K562 (cell line): Measurements from ENCODE around the gene ZNF516. TPM values are rescaled to one million over a fixed set of nuclear protein-coding genes. Genes with fewer than 3 reads are reported as not detected.

Experiments used
- ATAC-seq: fragments of 200-7000 bp; cut with Tn5 transposase; 3 replicates; pipeline ENCODE4 v1.9.1; 2020; ENCODE audit warnings: moderate library complexity
- BruUV-seq: library from RNA; stranded (reverse); fragments of 400-500 nt; replicated peaks from 2 replicates; lab custom pipeline; 2021; lab: Mats Ljungman, UMichigan
- CTCF ChIA-PET: fragments of 300-600 bp; formaldehyde crosslinking; extraction: SDS; loops from one replicate; lab custom pipeline; 2021; ENCODE audit warnings: low intra/inter-chr PET ratio; lab: Yijun Ruan, JAX
- POLR2A ChIA-PET: fragments of 300-600, 350-650 bp; sonication (Branson Sonifier 250); formaldehyde crosslinking; extraction: SDS; loops from one replicate; lab custom pipeline; 2021; ENCODE audit warnings: antibody characterized with exemption, inconsistent platforms; lab: Yijun Ruan, JAX
- DNase-seq, 4 experiments: peaks; one replicate each; pipeline versions ENCODE4 v3.0.0 to v3.0.0-alpha.2; 2011 to 2018; ENCODE audit warnings: low spot score in 3 of 4, mixed read lengths in 3 of 4; ENCODE audit errors: extremely low read depth in 1 of 4
- FAIRE-seq: peaks from 2 replicates; lab custom pipeline; 2011; peaks lifted over from hg19 to GRCh38; lab: Jason Lieb, UNC
- H2AFZ ChIP-seq: 2 replicates; pipeline ENCODE4 v1.6.0; 2011; ENCODE audit warnings: low read depth, low read length, control low read depth, inconsistent platforms
- H3K27ac ChIP-seq: fragments of 200-600 bp; 3 replicates; pipeline ENCODE4 v1.8.0; 2011; ENCODE audit warnings: low read depth, mild to moderate bottlenecking, control low read depth, inconsistent platforms, low read length, moderate library complexity, mixed read lengths; ENCODE audit errors: extremely low read depth
- H3K27me3 ChIP-seq, 2 experiments: fragments of 300-600 bp in 1 of 2; 2 replicates in 1 of 2; 3 replicates in 1 of 2; pipeline versions ENCODE4 v1.6.0 to v1.8.0; 2011; ENCODE audit warnings: inconsistent platforms in 2 of 2, low read length in 2 of 2, mild to moderate bottlenecking in 1 of 2, mixed read lengths in 1 of 2, moderate library complexity in 1 of 2; ENCODE audit not compliant: control insufficient read depth in 2 of 2, insufficient read depth in 2 of 2
- H3K36me3 ChIP-seq: fragments of 300-600 bp; 3 replicates; pipeline ENCODE4 v1.8.0; 2011; ENCODE audit warnings: mild to moderate bottlenecking, low read length, inconsistent platforms; ENCODE audit not compliant: control insufficient read depth, insufficient read depth
- H3K4me1 ChIP-seq, 2 experiments: fragments of 200-600 bp in 1 of 2; replicated peaks in 1 of 2; 2 replicates in 1 of 2; 3 replicates in 1 of 2; pipeline versions ENCODE4 v1.5.1 to v1.8.0; 2011; ENCODE audit warnings: inconsistent platforms in 2 of 2, low read length in 2 of 2, mild to moderate bottlenecking in 1 of 2, mixed read lengths in 1 of 2, moderate library complexity in 1 of 2; ENCODE audit not compliant: control insufficient read depth in 2 of 2, insufficient read depth in 2 of 2
- H3K4me2 ChIP-seq: 2 replicates; pipeline ENCODE4 v1.6.1; 2011; ENCODE audit warnings: low read length, control low read depth, inconsistent platforms, mixed read lengths; ENCODE audit not compliant: insufficient read depth
- H3K4me3 ChIP-seq: fragments of 200-600 bp; sonication (generic), shearing (Covaris generic); 2 replicates; pipeline ENCODE4 v1.5.1; 2016; ENCODE audit warnings: control low read depth, inconsistent platforms
- H3K79me2 ChIP-seq: fragments of 200-600 bp; 3 replicates; pipeline ENCODE4 v1.8.0; 2011; ENCODE audit warnings: low read length, inconsistent platforms; ENCODE audit not compliant: control insufficient read depth, insufficient read depth
- H3K9ac ChIP-seq, 2 experiments: 2 replicates each; pipeline versions ENCODE4 v1.6.0 to v1.6.1; 2011; ENCODE audit warnings: low read depth in 2 of 2, low read length in 2 of 2, control low read depth in 1 of 2, inconsistent platforms in 1 of 2, mild to moderate bottlenecking in 1 of 2, mixed read lengths in 1 of 2; ENCODE audit not compliant: insufficient read depth in 1 of 2
- H3K9me1 ChIP-seq: one replicate; pipeline ENCODE4 v1.6.0; 2011; ENCODE audit warnings: inconsistent platforms, mild to moderate bottlenecking, low read length, moderate library complexity; ENCODE audit not compliant: control insufficient read depth, insufficient read depth
- H3K9me3 ChIP-seq: replicated peaks from 2 replicates; pipeline ENCODE4 v1.5.1; 2011; ENCODE audit warnings: low read depth, low read length, inconsistent platforms; ENCODE audit not compliant: control insufficient read depth, insufficient read depth
- H4K20me1 ChIP-seq: replicated peaks from 2 replicates; pipeline ENCODE4 v1.6.1; 2011; ENCODE audit warnings: low read length, inconsistent platforms, mixed read lengths; ENCODE audit not compliant: control insufficient read depth, insufficient read depth
- CHD2 ChIP-seq: IDR thresholded peaks from 2 replicates; pipeline ENCODE4 v1.6.1; 2011; ENCODE audit warnings: low read depth, low read length
- CTBP1 ChIP-seq: fragments of 450-650 bp; IDR thresholded peaks from 2 replicates; pipeline ENCODE4 v1.6.1; 2016; ENCODE audit warnings: borderline replicate concordance
- ESRRA ChIP-seq: fragments of 450-650 bp; IDR thresholded peaks from 2 replicates; pipeline ENCODE4 v1.6.1; 2014; ENCODE audit warnings: low read depth, mild to moderate bottlenecking, moderate library complexity, borderline replicate concordance
- FOXK2 ChIP-seq, 2 experiments: fragments of 450-650 bp; IDR thresholded peaks in 1 of 2; conservative IDR thresholded peaks in 1 of 2; 2 replicates each; pipeline ENCODE4 v1.6.1; 2016; ENCODE audit warnings: low read depth in 2 of 2, mild to moderate bottlenecking in 1 of 2
- GTF2F1 ChIP-seq: IDR thresholded peaks from 2 replicates; pipeline ENCODE4 v1.6.1; 2011; ENCODE audit warnings: low read depth, low read length, improper control_type of control experiment
- JUN ChIP-seq, 2 experiments: sonication (generic) in 1 of 2; formaldehyde crosslinking in 1 of 2; IDR thresholded peaks; 2 replicates each; pipeline versions ENCODE4 v1.6.1 to v1.8.0; 2012 to 2022; ENCODE audit warnings: borderline replicate concordance in 2 of 2, mild to moderate bottlenecking in 2 of 2, improper control_type of control experiment in 1 of 2, low read depth in 1 of 2, low read length in 1 of 2, missing genetic modification reagents in 1 of 2
- MAFK ChIP-seq: IDR thresholded peaks from 2 replicates; pipeline ENCODE4 v1.6.1; 2011; ENCODE audit warnings: low read length, improper control_type of control experiment
- MECOM ChIP-seq: fragments of 250-450 bp; sonication (Bioruptor Pico); IDR thresholded peaks from 2 replicates; pipeline ENCODE4 v1.8.0; 2022; ENCODE audit warnings: inconsistent platforms
- NCOR1 ChIP-seq: fragments of 450-650 bp; IDR thresholded peaks from 2 replicates; pipeline ENCODE4 v1.6.1; 2016; ENCODE audit warnings: mild to moderate bottlenecking, moderate library complexity
- NRF1 ChIP-seq, 2 experiments: fragments of 450-650 bp; IDR thresholded peaks in 1 of 2; conservative IDR thresholded peaks in 1 of 2; 2 replicates each; pipeline ENCODE4 v1.6.1; 2014; ENCODE audit warnings: mild to moderate bottlenecking in 2 of 2
- SMAD2 ChIP-seq: fragments of 150-350 bp; IDR thresholded peaks from 2 replicates; pipeline ENCODE4 v1.6.1; 2014; ENCODE audit warnings: low read depth, mild to moderate bottlenecking, low read length
- TCF3 ChIP-seq: sonication (generic); formaldehyde crosslinking; IDR thresholded peaks from 2 replicates; pipeline ENCODE4 v1.4.0; 2020; ENCODE audit warnings: mild to moderate bottlenecking, missing genetic modification reagents
- TFAM ChIP-seq: fragments of 250-450 bp; sonication (Bioruptor Pico); conservative IDR thresholded peaks from 2 replicates; pipeline ENCODE4 v1.5.0; 2021; ENCODE audit warnings: mild to moderate bottlenecking, moderate library complexity
- WGBS: fragments of 100-300 bp; shearing (Covaris generic); methylation state at CpG from one replicate; pipeline ENCODE4 v1.1.6; 2016; ENCODE audit warnings: low coverage, mixed read lengths; ENCODE audit not compliant: insufficient coverage; ENCODE audit errors: missing lambda C conversion rate; 5-methylcytosine and 5-hydroxymethylcytosine counted together
- in situ Hi-C: fragments of 300-500 bp; cut with MboI; formaldehyde crosslinking; loops from 4 replicates; pipeline ENCODE4 v1.15.0; 2018; ENCODE audit warnings: inconsistent platforms, mixed read lengths
- intact Hi-C: fragments of 100-400 bp; cut with micrococcal nuclease; formaldehyde crosslinking; loops from 2 replicates; pipeline ENCODE4 v1.14.2; 2022
- polyA plus RNA-seq, 8 experiments: library from polyadenylated mRNA; depleted of rRNA in 4 of 8; stranded (reverse) in 5 of 8; unstranded in 3 of 8; fragments of >200 nt; fragmentation: Nextera tagmentation in 2 of 8; fragmentation: Illumina TruSeq in 1 of 8; extraction: Ambion mirVana in 2 of 8; extraction: Trizol in 1 of 8; gene quantifications; 2 replicates each; pipeline versions ENCODE4 v1.2.1 to v1.2.3, GENCODE V29; 2011 to 2014; ENCODE audit warnings: inconsistent platforms in 1 of 8, missing spikeins in 1 of 8
- total RNA-seq, 7 experiments: library from RNA; depleted of rRNA in 6 of 7; stranded (reverse); fragments of >200 nt in 6 of 7; fragmentation: Illumina TruSeq in 2 of 7; extraction: Trizol in 2 of 7; gene quantifications; 2 replicates each; pipeline versions ENCODE4 v1.2.1 to v1.2.3, GENCODE V29; 2011 to 2021; ENCODE audit warnings: low replicate concordance in 1 of 7
- TF ChIP-seq, protein P1 (sequence below): fragments of 200-400 bp; formaldehyde crosslinking; IDR thresholded peaks from 2 replicates; pipeline ENCODE4 v1.6.1; 2017; ENCODE audit warnings: mild to moderate bottlenecking, low read depth, low read length, moderate library complexity
- TF ChIP-seq, protein P2 (sequence below): fragments of 200-800 bp; sonication (Bioruptor generic); IDR thresholded peaks from 2 replicates; pipeline ENCODE4 v1.6.1; 2017; ENCODE audit warnings: missing genetic modification characterization, missing compliant biosample characterization
- TF ChIP-seq, protein P3 (sequence below), 3 experiments: IDR thresholded peaks in 2 of 3; conservative IDR thresholded peaks in 1 of 3; 2 replicates each; pipeline ENCODE4 v1.5.1; 2011 to 2012; ENCODE audit warnings: low read length in 3 of 3, mild to moderate bottlenecking in 3 of 3, control low read depth in 2 of 3, improper control_type of control experiment in 1 of 3, inconsistent platforms in 1 of 3, low read depth in 1 of 3, mixed read lengths in 1 of 3, moderate library complexity in 1 of 3; ENCODE audit not compliant: insufficient read depth in 2 of 3

ZNF516 gene
- total and polyA plus RNA-seq, 9 of the 15 experiments (the other 6 are each of a cell fraction or from before 2014, with no cell fraction given), result 0.04 to 0.20 (median 0.08) TPM; not detected in 3

DNA sequence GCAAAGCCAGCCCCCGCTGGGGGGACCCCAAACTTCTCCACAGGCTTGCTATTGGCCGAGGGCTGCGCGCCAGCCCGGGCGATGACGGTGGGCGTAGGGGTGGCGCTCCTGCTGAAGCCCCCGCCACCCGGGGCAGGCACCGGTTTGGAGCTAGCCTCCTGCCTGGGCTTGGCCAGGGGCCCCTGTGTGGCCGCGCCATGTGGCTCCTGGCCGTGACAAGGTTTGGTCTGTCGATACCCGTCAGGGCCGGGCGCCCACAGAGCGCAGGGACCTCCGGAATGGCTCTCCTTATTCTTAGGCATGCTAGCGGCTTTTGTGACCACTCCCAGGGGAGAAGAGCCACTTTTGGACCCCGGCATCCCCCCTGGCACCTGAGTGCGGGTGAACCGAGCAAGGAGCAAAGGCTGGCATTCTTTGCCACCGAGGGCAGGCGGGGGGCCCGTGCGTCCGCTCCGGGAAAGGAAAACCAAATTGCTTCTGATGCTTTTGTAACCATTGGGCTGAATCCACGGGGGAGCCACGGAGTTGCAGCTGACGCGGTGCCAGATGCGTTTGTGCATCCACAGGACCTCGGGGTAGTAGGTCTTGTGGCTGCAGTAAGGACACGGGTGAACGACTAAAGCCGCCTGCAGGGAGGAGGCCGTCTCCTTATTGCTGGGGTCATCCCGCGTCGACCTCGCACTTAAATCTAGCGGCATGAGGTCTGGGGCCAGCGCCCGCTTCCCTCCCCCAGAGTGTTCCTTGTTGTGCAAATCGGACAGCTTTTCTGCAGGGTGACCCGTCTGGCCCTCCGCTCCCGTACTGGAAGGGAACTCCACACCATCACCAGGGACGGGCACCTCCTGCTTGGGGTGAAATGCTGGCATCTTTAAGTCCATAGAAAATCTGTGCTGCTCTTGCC lies 115.6 kb downstream of the ZNF516 start:
- BruUV-seq, result no TSS peak
- intact Hi-C loops (no loop called here), in situ Hi-C loops (no loop called here)
- Histone ChIP-seq H3K4me2 (no peak overlapping the region), H3K27me3 (peaks cover 0 to 9% of the 10 kb centered on the region in 2 experiments; a peak in 2 of 5 replicates), H3K9me3 (no peaks in the 10 kb centered on the region), H3K9me1 (no peaks in the 10 kb centered on the region), H2AFZ (no peak overlapping the region), H3K79me2 (no peaks in the 10 kb centered on the region), H3K36me3 (no peaks in the 10 kb centered on the region), H3K9ac (no peak overlapping the region), H3K4me1 (no peaks in the 10 kb centered on the region; a peak in 1 of 5 replicates), H3K4me3 (no peak overlapping the region), H3K27ac (no peak overlapping the region), H4K20me1 (no peaks in the 10 kb centered on the region)
- ATAC-seq (no peak), DNase-seq (no peak), FAIRE-seq (no peak)
- WGBS, result 28% methylated on average over 15 of the region's 53 CpGs
- POLR2A ChIA-PET, result interaction anchor here (0.7 kb wide), 2 partner anchors 214 to 1343 kb away, joined by 3 read pairs; no protein-coding TSS in a partner anchor
- CTCF ChIA-PET, result no interaction called here
- no peak for TF ChIP-seq FOXK2 (conservative IDR thresholded peaks at IDR 0.05 in 1 of 2, IDR thresholded peaks at IDR 0.05 in 1 of 2; ENCODE audit: low read depth in 2 of 2)
- no peak for TF ChIP-seq NRF1 (conservative IDR thresholded peaks at IDR 0.05 in 1 of 2, IDR thresholded peaks at IDR 0.05 in 1 of 2)
- TF ChIP-seq JUN (IDR thresholded peaks at IDR 0.05; ENCODE audit: borderline replicate concordance, low read depth, low read length), result no peak
- TF ChIP-seq JUN (CRISPR knock-in tag; IDR thresholded peaks at IDR 0.05; ENCODE audit: borderline replicate concordance), result no peak
- no peak for TF ChIP-seq NCOR1
- no peak for TF ChIP-seq MAFK
- TF ChIP-seq CHD2, result no peak
- TF ChIP-seq, protein P1, sequence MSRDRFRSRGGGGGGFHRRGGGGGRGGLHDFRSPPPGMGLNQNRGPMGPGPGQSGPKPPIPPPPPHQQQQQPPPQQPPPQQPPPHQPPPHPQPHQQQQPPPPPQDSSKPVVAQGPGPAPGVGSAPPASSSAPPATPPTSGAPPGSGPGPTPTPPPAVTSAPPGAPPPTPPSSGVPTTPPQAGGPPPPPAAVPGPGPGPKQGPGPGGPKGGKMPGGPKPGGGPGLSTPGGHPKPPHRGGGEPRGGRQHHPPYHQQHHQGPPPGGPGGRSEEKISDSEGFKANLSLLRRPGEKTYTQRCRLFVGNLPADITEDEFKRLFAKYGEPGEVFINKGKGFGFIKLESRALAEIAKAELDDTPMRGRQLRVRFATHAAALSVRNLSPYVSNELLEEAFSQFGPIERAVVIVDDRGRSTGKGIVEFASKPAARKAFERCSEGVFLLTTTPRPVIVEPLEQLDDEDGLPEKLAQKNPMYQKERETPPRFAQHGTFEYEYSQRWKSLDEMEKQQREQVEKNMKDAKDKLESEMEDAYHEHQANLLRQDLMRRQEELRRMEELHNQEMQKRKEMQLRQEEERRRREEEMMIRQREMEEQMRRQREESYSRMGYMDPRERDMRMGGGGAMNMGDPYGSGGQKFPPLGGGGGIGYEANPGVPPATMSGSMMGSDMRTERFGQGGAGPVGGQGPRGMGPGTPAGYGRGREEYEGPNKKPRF, result no peak
- TF ChIP-seq, protein P2, sequence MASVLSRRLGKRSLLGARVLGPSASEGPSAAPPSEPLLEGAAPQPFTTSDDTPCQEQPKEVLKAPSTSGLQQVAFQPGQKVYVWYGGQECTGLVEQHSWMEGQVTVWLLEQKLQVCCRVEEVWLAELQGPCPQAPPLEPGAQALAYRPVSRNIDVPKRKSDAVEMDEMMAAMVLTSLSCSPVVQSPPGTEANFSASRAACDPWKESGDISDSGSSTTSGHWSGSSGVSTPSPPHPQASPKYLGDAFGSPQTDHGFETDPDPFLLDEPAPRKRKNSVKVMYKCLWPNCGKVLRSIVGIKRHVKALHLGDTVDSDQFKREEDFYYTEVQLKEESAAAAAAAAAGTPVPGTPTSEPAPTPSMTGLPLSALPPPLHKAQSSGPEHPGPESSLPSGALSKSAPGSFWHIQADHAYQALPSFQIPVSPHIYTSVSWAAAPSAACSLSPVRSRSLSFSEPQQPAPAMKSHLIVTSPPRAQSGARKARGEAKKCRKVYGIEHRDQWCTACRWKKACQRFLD (CRISPR knock-in tag), result no peak
- no peak for TF ChIP-seq CTBP1
- no peak for TF ChIP-seq TFAM (CRISPR knock-in tag)
- TF ChIP-seq, protein P3, sequence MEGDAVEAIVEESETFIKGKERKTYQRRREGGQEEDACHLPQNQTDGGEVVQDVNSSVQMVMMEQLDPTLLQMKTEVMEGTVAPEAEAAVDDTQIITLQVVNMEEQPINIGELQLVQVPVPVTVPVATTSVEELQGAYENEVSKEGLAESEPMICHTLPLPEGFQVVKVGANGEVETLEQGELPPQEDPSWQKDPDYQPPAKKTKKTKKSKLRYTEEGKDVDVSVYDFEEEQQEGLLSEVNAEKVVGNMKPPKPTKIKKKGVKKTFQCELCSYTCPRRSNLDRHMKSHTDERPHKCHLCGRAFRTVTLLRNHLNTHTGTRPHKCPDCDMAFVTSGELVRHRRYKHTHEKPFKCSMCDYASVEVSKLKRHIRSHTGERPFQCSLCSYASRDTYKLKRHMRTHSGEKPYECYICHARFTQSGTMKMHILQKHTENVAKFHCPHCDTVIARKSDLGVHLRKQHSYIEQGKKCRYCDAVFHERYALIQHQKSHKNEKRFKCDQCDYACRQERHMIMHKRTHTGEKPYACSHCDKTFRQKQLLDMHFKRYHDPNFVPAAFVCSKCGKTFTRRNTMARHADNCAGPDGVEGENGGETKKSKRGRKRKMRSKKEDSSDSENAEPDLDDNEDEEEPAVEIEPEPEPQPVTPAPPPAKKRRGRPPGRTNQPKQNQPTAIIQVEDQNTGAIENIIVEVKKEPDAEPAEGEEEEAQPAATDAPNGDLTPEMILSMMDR (IDR thresholded peaks at IDR 0.05 in 2 of 3, conservative IDR thresholded peaks at IDR 0.05 in 1 of 3; ENCODE audit: insufficient read depth in 2 of 3, low read depth in 1 of 3, low read length in 3 of 3), result no peak
- TF ChIP-seq MECOM, result no peak
- no peak for TF ChIP-seq TCF3 (CRISPR knock-in tag)
- TF ChIP-seq ESRRA, result no peak
- no peak for TF ChIP-seq GTF2F1
- TF ChIP-seq SMAD2, result no peak
